Duodenal mucosa (tissue), 2 donors: ENCODE results near the gene SPATA6.
"Not testable (repeated sequence)": the region's sequence is repeated elsewhere in the genome, so short reads cannot be mapped to it uniquely, and the experiment has no call there.

ENCODE experiments used
- H3K27ac ChIP-seq: one replicate; pipeline ENCODE4 v1.7.0; 2013; ENCODE audit warnings: low read depth, low read length
- H3K27me3 ChIP-seq, 2 donors: one replicate each; pipeline ENCODE4 v1.7.0; 2013; ENCODE audit warnings: low read length in 2 of 2, control low read depth in 1 of 2; ENCODE audit not compliant: insufficient read depth in 2 of 2, control insufficient read depth in 1 of 2
- H3K36me3 ChIP-seq, 2 donors: one replicate each; pipeline ENCODE4 v1.7.0; 2013; ENCODE audit warnings: low read length in 2 of 2, control low read depth in 1 of 2; ENCODE audit not compliant: insufficient read depth in 2 of 2, control insufficient read depth in 1 of 2
- H3K4me1 ChIP-seq, 2 donors: one replicate each; pipeline ENCODE4 v1.7.0; 2013; ENCODE audit warnings: low read length in 2 of 2, control low read depth in 1 of 2; ENCODE audit not compliant: insufficient read depth in 2 of 2, control insufficient read depth in 1 of 2
- H3K4me3 ChIP-seq, 2 donors: one replicate each; pipeline ENCODE4 v1.7.0; 2013; ENCODE audit warnings: low read length in 2 of 2, low read depth in 1 of 2
- H3K9ac ChIP-seq, 2 donors: one replicate each; pipeline ENCODE4 v1.7.0; 2013; ENCODE audit warnings: low read length in 2 of 2, low read depth in 1 of 2
- H3K9me3 ChIP-seq, 2 donors: one replicate each; pipeline ENCODE4 v1.7.0; 2013; ENCODE audit warnings: low read length in 2 of 2, control low read depth in 1 of 2; ENCODE audit not compliant: control insufficient read depth in 1 of 2

SPATA6 gene

DNA sequence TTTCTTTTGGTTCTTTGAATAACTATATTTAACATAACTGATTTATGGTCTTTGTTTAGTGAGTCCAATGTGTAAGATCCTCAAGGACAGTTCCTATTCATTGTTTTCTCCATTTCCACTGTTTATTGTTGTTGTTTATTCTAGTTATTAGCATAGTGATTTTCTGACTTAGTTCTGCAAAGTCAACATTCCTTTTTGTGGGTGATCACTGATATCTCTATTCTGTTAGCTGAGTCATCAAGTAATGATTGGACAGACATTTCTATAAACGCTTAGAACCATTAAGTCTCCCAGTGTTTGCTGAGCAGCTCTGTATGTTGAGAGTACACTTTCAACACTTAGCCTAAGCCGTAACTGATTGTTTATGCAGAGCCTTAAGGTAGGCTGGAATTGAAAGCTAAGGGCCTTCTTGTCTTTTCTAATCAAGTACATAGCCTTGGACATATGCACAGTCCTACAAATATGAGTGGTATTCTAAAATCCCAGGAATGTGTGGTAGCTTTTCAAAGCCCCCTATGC lies 162.4 kb downstream of the SPATA6 start:
- no peak overlapping the region for H3K27ac ChIP-seq
- no peak overlapping the region for H3K4me3 ChIP-seq
- H3K9ac ChIP-seq = no peak overlapping the region
- H3K9me3 ChIP-seq = no peaks in the 10 kb centered on the region
- H3K27me3 ChIP-seq = no peaks in the 10 kb centered on the region
- H3K36me3 ChIP-seq = no peaks in the 10 kb centered on the region
- no peaks in the 10 kb centered on the region for H3K4me1 ChIP-seq

DNA sequence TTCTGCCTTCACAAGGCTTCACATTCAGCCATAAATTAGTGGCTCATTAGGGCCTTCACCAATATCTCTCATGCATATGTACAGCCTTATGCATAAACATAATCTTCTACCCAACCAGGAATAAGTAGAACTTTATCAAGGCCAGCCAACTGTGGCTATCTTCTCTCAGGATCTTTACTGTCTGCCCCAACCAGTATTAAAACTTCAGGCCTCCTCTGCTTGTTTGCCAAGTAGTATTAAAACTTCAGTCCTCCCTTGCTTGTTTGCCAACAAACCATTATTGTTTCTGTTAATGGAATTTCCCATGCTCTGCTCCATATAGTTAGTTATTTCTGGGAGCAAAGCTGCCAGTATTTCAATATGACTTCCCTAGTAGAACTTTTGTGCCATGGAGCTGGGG lies 169.4 kb downstream of the SPATA6 start:
- no peak overlapping the region for H3K9ac ChIP-seq
- no peaks in the 10 kb centered on the region for H3K27me3 ChIP-seq
- no peaks in the 10 kb centered on the region for H3K4me1 ChIP-seq
- no peak overlapping the region for H3K27ac ChIP-seq
- no peaks in the 10 kb centered on the region for H3K9me3 ChIP-seq
- no peaks in the 10 kb centered on the region for H3K36me3 ChIP-seq
- no peak overlapping the region for H3K4me3 ChIP-seq

DNA sequence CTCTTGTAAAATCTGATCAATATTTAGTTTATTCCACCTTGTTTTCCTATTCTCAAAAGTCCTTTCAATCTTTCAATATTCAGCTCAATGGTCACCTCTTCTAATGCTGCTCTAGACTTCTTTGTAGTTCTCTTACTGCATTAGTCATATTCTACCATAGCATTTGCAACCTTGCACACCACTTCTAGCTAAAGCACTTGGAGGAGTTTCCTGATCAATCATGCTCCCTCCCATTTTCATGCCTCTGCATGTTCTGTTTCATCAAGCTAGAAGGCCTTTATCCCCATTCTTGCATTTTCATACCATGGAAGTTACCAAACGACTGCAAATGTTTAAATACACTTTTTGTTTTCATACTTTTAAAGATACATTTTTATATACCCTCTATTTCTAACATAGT lies 177.3 kb downstream of the SPATA6 start:
- Histone ChIP-seq H3K27ac (no peak overlapping the region), H3K4me3 (no peak overlapping the region), H3K9ac (no peak overlapping the region), H3K9me3 (no peaks in the 10 kb centered on the region), H3K36me3 (no peaks in the 10 kb centered on the region), H3K4me1 (no peaks in the 10 kb centered on the region), H3K27me3 (no peaks in the 10 kb centered on the region)

DNA sequence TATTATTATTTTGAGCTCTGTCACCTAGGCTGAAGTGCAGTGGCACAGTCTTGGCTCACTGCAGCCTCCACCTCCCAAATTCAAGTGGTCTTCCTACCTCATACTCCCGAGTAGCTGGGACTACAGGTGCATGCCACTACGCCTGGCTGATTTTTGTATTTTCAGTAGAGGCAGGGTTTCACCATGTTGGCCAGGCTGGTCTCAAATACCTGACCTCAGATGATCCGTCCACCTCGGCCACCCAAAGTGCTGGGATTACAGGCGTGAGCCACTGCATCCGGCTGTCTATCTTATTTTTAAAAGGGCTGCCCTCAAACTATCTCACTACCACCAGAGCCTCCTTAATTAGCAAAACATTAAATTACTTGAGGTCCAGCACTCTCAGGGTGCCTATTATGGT lies 177.9 kb downstream of the SPATA6 start:
- not testable (repeated sequence) for H3K27me3 ChIP-seq, H3K4me1 ChIP-seq, H3K9ac ChIP-seq, H3K4me3 ChIP-seq, H3K27ac ChIP-seq, H3K36me3 ChIP-seq, H3K9me3 ChIP-seq

DNA sequence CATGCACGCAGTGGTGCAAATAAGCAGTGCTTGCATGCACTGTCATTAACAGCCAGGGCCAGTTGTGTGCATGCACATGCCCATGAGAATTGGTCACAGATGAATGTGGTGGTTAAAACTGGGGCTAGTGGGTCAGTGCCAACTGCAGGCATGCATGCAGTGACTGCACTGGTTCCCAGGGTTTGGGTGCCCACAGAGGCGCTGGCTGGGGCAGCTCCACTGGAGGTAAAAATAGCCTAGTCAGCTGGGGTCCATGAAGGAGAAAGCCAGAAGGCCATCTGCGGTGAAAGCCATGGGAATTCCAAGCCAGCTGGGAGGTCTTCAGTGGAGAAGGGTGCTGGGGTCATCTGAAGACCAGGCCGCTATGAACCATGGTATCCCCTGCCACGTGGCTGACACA lies 179.3 kb downstream of the SPATA6 start:
- Histone ChIP-seq H3K27me3 (no peaks in the 10 kb centered on the region), H3K4me1 (no peaks in the 10 kb centered on the region), H3K36me3 (no peaks in the 10 kb centered on the region), H3K27ac (no peak overlapping the region), H3K9ac (no peak overlapping the region), H3K4me3 (no peak overlapping the region), H3K9me3 (no peaks in the 10 kb centered on the region)

DNA sequence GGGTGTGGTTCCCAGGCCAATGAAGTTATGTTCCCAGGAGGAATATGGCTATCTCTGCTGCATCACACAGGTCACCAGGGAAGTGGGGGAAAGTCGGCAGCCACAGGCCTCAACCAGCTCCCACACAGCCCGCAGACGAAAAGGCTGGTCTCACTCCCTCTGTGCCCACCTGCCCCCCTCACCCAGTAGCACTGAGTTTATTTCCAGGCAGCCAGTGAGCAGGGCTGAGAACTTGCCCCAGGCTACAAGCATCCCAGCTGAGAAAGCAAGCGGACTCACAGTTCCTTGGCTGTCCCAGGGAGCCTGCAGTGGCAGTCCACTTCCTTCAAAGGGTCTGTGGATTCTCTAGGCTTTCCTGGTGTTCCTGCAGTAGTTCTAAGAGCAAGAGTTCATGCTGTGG lies 180.6 kb downstream of the SPATA6 start:
- Histone ChIP-seq H3K27me3 (no peaks in the 10 kb centered on the region), H3K9ac (no peak overlapping the region), H3K27ac (no peak overlapping the region), H3K9me3 (no peaks in the 10 kb centered on the region), H3K36me3 (no peaks in the 10 kb centered on the region), H3K4me3 (no peak overlapping the region), H3K4me1 (no peaks in the 10 kb centered on the region)

DNA sequence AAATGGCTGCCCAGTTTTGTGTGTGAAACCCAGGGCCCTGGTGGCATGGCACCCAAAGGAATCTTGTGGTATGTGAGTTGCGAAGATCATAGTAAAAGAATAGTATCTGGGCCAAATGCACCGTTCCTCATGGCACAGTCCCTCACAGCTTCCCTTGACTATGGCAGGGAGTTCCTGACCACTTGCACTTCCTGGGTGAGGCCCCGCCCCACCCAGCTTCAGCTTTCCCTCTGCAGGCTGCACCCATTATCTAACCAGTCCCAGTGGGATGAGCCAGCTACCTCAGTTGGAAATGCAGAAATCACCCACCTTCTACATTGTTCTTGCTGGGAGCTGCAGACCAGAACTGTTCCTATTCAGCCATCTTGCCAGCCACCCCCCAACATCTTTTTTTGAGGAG lies 186.5 kb downstream of the SPATA6 start:
- Histone ChIP-seq H3K27ac (no peak overlapping the region), H3K4me3 (no peak overlapping the region), H3K9me3 (no peaks in the 10 kb centered on the region), H3K9ac (no peak overlapping the region), H3K27me3 (no peaks in the 10 kb centered on the region), H3K4me1 (no peaks in the 10 kb centered on the region), H3K36me3 (no peaks in the 10 kb centered on the region)

DNA sequence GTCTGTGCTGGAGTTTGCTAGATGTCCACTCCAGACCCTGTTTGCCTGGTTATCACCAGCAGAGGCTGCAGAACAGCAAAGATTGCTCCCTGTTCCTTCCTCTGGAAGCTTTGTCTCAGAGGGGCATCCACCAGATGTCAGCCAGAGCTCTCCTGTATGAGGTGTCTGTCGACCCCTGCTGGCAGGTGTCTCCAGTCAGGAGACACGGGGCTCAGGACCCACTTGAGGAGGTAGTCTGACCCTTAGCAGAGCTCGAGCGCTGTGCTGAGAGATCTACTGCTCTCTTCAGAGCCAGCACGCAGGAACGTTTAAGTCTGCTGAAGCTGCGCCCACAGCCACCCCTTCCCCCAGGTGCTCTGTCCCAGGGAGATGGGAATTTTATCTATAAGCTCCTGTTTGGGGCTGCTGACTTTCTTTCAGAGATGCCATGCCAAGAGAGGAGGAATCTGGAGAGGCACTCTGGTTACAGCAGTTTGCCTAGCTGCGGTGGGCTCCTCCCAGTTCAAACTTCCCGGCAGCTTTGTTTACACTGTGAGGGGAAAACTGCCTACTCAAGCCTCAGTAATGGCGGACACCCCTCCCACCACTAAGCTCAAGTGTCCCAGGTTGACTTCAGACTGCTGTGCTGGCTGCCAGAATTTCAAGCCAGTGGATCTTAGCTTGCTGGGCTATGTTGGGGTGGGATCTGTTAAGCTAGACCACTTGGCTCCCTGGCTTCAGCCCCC lies 187.1 kb downstream of the SPATA6 start:
- H3K9me3 ChIP-seq, H3K27ac ChIP-seq, H3K4me1 ChIP-seq, H3K4me3 ChIP-seq, H3K27me3 ChIP-seq, H3K36me3 ChIP-seq, H3K9ac ChIP-seq: not testable (repeated sequence)

DNA sequence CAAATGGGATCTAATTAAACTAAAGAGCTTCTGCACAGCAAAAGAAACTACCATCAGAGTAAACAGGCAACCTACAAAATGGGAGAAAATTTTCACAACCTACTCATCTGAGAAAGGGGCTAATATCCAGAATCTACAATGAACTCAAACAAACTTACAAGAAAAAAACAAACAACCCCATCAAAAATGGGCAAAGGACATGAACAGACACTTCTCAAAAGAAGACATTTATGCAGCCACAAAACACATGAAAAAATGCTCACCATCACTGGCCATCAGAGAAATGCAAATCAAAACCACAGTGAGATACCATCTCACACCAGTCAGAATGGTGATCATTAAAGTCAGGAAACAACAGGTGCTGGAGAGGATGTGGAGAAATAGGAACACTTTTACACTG lies 189.7 kb downstream of the SPATA6 start:
- not testable (repeated sequence) for H3K9ac ChIP-seq, H3K4me3 ChIP-seq, H3K4me1 ChIP-seq, H3K36me3 ChIP-seq, H3K9me3 ChIP-seq, H3K27me3 ChIP-seq, H3K27ac ChIP-seq

DNA sequence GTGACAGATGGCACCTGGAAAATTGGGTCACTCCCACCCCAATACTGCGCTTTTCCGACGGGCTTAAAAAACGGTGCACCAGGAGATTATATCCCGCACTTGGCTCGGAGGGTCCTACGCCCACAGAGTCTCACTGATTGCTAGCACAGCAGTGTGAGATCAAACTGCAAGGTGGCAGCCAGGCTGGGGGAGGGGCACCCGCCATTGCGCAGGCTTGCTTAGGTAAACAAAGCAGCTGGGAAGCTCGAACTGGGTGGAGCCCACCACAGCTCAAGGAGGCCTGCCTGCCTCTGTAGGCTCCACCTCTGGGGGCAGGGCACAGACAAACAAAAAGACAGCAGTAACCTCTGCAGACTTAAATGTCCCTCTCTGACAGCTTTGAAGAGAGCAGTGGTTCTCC lies 194.6 kb downstream of the SPATA6 start:
- H3K27ac ChIP-seq, H3K4me3 ChIP-seq, H3K9me3 ChIP-seq, H3K9ac ChIP-seq, H3K4me1 ChIP-seq, H3K36me3 ChIP-seq, H3K27me3 ChIP-seq: not testable (repeated sequence)

DNA sequence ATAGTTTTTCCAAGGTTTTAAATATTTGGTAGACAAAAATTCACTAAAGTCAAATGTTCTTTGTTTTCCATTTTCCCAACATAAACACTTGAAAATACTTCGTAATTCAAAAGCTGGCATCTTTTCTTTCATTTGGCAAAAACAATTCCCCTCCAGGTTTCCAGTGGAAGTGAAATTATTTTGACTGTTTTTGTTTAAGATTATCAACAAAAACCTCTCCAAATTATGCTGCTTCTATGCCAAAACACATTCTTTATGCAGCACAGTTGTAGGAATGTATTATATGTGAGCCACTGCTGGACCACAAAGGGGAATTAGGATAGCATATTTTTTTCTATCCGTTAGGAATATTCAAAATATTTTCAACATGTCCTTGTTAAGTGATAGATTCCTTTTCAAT lies 205.4 kb downstream of the SPATA6 start:
- no peak overlapping the region for H3K9ac ChIP-seq

More for the DNA sequence above, 205.4 kb downstream of the SPATA6 start:
- Histone ChIP-seq H3K27me3 (no peaks in the 10 kb centered on the region), H3K27ac (no peak overlapping the region), H3K9me3 (no peaks in the 10 kb centered on the region), H3K4me1 (no peaks in the 10 kb centered on the region), H3K4me3 (no peak overlapping the region), H3K36me3 (no peaks in the 10 kb centered on the region)
